AG09309 (cell line): ENCODE measurements around the gene STKLD1.
A peak's percentile ranks its signal among the peaks of the same experiment; 100 is the strongest.

ENCODE experiments used
- DNase-seq: peaks from one replicate; pipeline ENCODE4 v3.0.0-alpha.2; 2010; ENCODE audit warnings: low read depth
- H3K4me3 ChIP-seq: 2 replicates; pipeline ENCODE4 v1.5.1; 2011; ENCODE audit warnings: mild to moderate bottlenecking, low read depth, low read length, moderate library complexity; ENCODE audit not compliant: control insufficient read depth
- TF ChIP-seq, protein P1 (sequence below): IDR thresholded peaks from 2 replicates; pipeline ENCODE4 v1.5.1; 2011; ENCODE audit warnings: mild to moderate bottlenecking, low read depth, low read length, inconsistent platforms; ENCODE audit not compliant: insufficient read depth, control insufficient read depth; ENCODE audit errors: missing control alignments

STKLD1 gene

DNA sequence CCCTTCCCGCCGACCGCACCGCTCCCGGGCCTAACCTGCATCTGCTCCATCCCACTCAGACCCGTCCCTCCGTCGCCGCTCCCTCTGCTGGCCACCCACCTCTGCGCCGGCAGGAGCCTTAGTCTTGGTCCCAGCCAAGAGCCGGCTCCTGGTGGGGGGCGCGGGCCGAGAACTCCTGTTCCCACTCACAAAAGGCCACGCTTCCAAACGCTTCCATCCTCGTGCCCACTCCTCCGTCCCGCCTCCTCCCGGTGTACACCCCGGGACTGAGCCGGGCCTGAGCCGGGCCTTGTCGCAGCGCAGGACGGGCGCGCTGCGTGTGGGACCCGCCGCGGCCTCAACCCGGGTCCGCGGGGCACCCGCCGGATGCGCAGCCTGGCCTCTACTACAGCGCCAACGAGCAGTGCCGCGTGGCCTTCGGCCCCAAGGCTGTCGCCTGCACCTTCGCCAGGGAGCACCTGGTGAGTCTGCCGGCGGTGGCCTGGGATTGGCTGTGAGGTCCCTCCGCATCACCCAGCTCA, 53.5 kb downstream of the STKLD1 start:
- no peak overlapping the region for H3K4me3 ChIP-seq
- DNase-seq, result no peak
- TF ChIP-seq, protein P1, sequence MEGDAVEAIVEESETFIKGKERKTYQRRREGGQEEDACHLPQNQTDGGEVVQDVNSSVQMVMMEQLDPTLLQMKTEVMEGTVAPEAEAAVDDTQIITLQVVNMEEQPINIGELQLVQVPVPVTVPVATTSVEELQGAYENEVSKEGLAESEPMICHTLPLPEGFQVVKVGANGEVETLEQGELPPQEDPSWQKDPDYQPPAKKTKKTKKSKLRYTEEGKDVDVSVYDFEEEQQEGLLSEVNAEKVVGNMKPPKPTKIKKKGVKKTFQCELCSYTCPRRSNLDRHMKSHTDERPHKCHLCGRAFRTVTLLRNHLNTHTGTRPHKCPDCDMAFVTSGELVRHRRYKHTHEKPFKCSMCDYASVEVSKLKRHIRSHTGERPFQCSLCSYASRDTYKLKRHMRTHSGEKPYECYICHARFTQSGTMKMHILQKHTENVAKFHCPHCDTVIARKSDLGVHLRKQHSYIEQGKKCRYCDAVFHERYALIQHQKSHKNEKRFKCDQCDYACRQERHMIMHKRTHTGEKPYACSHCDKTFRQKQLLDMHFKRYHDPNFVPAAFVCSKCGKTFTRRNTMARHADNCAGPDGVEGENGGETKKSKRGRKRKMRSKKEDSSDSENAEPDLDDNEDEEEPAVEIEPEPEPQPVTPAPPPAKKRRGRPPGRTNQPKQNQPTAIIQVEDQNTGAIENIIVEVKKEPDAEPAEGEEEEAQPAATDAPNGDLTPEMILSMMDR, result peak; percentile 45

DNA sequence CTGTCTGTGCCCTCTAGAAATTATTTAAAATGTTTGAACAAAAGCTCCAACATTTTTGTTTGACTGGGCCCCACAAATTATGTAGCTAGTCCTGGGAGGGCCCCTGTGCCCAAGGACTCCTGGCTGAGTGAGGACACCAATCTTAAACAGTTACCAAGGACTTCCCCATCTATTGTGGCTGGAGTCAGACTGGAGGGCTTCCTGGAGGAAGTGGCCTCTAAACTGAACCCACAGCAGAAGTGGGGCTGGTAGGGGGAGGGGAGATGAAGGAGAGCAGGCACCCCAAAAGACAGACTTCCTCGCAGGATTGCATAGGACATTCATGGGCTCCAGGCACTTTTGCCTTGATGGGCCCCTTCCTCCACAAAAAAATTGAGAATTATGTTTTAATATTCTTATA, 54.1 kb downstream of the STKLD1 start:
- TF ChIP-seq, protein P1, result no peak
- DNase-seq, result no peak
- no peak overlapping the region for H3K4me3 ChIP-seq

DNA sequence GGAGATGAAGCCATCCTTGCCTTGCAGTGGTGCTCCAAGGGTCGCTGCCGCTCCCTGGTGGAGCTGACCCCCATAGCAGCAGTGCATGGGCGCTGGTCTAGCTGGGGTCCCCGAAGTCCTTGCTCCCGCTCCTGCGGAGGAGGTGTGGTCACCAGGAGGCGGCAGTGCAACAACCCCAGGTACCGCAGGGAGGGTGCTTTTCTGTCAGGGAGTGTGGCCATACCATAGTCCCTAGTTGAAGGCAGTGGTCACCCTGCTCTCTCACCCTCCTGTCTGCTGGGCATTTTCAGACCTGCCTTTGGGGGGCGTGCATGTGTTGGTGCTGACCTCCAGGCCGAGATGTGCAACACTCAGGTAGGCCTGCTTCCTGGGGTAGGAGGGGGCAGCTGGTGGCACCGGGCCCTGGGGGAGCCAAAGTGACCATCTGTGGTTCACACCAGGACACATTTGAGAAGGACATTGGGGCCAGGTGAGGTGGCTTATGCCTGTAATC, 57.2 kb downstream of the STKLD1 start:
- DNase-seq, result no peak
- TF ChIP-seq, protein P1, result no peak
- no peak overlapping the region for H3K4me3 ChIP-seq

DNA sequence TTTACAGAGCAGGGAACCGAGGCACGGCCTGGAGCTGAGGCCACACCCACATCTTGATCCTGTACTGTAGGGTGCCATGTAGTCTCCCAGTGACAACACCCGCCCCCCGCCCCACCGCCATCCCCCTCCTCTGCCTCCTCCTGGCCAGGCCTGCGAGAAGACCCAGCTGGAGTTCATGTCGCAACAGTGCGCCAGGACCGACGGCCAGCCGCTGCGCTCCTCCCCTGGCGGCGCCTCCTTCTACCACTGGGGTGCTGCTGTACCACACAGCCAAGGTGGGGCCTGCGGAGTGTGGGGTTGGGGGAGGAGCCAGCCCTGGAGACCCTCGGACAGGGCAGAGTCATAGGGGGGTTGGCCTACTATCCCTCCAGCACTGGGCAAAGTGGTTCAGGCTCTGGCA, 60.5 kb downstream of the STKLD1 start:
- TF ChIP-seq, protein P1, result no peak
- H3K4me3 ChIP-seq, result no peak overlapping the region
- no peak for DNase-seq

DNA sequence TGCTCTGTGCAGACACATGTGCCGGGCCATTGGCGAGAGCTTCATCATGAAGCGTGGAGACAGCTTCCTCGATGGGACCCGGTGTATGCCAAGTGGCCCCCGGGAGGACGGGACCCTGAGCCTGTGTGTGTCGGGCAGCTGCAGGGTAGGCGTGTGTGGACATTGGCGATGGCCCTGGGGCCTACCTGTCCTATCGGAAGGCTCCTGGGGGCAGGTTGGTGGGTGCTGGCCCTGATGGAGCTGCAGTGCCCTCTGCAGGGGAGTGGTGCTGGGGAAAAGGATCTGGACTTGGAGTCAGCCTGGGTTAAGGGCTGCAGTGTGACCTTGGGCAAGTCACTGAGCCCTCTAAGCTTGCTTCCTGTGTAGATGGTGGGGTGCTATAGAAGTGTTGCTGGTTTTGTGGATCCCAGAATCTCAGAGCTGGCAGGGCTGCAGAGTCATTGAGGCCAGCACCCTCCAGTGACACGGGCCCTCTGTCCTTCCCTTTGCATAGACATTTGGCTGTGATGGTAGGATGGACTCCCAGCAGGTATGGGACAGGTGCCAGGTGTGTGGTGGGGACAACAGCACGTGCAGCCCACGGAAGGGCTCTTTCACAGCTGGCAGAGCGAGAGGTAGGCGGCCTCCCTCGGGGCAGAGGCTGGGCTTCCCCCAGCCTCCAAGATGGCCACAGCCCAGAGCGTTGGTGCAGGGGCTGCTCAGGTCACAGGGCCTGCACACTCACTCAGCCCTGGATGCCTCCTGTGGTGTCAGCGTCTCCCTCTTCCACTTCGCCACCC, 61.8 kb downstream of the STKLD1 start:
- no peak for DNase-seq
- H3K4me3 ChIP-seq, result no peak overlapping the region
- TF ChIP-seq, protein P1, result peak; percentile 32

DNA sequence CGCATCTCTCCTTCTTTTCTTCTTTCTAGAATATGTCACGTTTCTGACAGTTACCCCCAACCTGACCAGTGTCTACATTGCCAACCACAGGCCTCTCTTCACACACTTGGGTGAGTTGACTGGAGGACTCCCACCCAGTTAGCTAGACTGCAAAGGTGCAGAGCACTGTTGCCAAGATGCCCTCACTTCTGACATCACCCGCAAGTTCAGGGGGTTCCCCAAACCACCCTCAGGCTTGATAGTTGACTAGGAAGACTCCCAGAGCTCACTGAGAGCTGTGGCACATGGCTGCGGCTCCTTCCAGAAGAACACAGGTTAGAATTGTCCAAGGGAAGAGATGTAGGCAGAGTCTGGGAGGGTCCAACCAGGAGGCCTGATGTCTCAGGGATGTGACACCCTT, 63.2 kb downstream of the STKLD1 start:
- TF ChIP-seq, protein P1, result no peak
- no peak for DNase-seq
- no peak overlapping the region for H3K4me3 ChIP-seq
